Activated CD4-positive, alpha-beta memory T cell treated with anti-CD3 and anti-CD28 coated beads for 36 hours (primary cell): ENCODE results near the gene PPM1N. TPM values are rescaled to one million over a fixed set of nuclear protein-coding genes. Genes with fewer than 3 reads are reported as not detected.
A peak's percentile ranks its signal among the peaks of the same experiment; 100 is the strongest.

Experiments
- CTCF ChIA-PET: fragments of 350-600 bp; sonication (Branson Sonifier 250); formaldehyde crosslinking; loops from one replicate; lab custom pipeline; 2021; ENCODE audit warnings: antibody characterized with exemption, inconsistent platforms; lab: Charles Lee
- POLR2A ChIA-PET: fragments of 350-600 bp; sonication (Branson Sonifier 250); formaldehyde crosslinking; loops from one replicate; lab custom pipeline; 2021; ENCODE audit warnings: antibody characterized with exemption; lab: Charles Lee
- DNase-seq: peaks from one replicate; pipeline ENCODE4 v3.0.0-alpha.2; 2020
- H3K27ac Mint-ChIP-seq: one replicate; pipeline ENCODE4 v1.8.0; 2021; ENCODE audit warnings: mixed read lengths
- H3K27me3 Mint-ChIP-seq: one replicate; pipeline ENCODE4 v1.8.0; 2021; ENCODE audit warnings: mixed read lengths
- H3K36me3 Mint-ChIP-seq: one replicate; pipeline ENCODE4 v1.8.0; 2021; ENCODE audit warnings: mixed read lengths
- H3K4me1 Mint-ChIP-seq: one replicate; pipeline ENCODE4 v1.8.0; 2021; ENCODE audit warnings: low read depth, mixed read lengths
- H3K4me3 Mint-ChIP-seq: one replicate; pipeline ENCODE4 v1.8.0; 2021; ENCODE audit warnings: mild to moderate bottlenecking, mixed read lengths
- H3K9me3 Mint-ChIP-seq: one replicate; pipeline ENCODE4 v1.8.0; 2021; ENCODE audit warnings: mixed read lengths
- intact Hi-C: fragments of 100-400 bp; cut with micrococcal nuclease; formaldehyde crosslinking; loops from one replicate; pipeline ENCODE4 v1.15.1; 2023
- total RNA-seq, 2 experiments: library from RNA; stranded (reverse); gene quantifications; one replicate each; pipeline ENCODE4 v1.2.3, GENCODE V29; 2021

Gene PPM1N
- total RNA-seq: 1 to 10 TPM; 3.5 to 3.6 TPM

GRCh38 chr19:45498411-45499195, at the start of gene PPM1N:
Gene PPM1N, plus strand, starts transcription at chr19:45498443. Its CDS starts 30 bp downstream, at chr19:45498473.
- peak within 1 kb of the TSS; percentile 65 for H3K4me3 Mint-ChIP-seq
- intact Hi-C loops: loop anchor here (5.0 to 10.0 kb wide), 2 partner anchors 324 to 364 kb away; partner anchors contain the start of genes BLOC1S3, FOXA3, SYMPK and TRAPPC6A
- H3K4me1 Mint-ChIP-seq: peaks cover 26% of the 10 kb centered on the region
- H3K9me3 Mint-ChIP-seq: no peaks in the 10 kb centered on the region
- DNase-seq: peak; percentile 67
- peak within 1 kb of the TSS; percentile 34 for H3K27ac Mint-ChIP-seq
- H3K27me3 Mint-ChIP-seq: peaks cover 17% of the 10 kb centered on the region
- CTCF ChIA-PET: interaction anchor here (0.6 to 6.2 kb wide), 7 partner anchors 8 to 155 kb away, joined by 3 to 84 read pairs (median 4); no protein-coding TSS in a partner anchor
- POLR2A ChIA-PET: interaction anchor here (0.6 to 1.3 kb wide), 2 partner anchors 13 to 144 kb away, joined by 3 read pairs; no protein-coding TSS in a partner anchor
- no peaks in the 10 kb centered on the region for H3K36me3 Mint-ChIP-seq

- DNase-seq: no peak
- H3K36me3 Mint-ChIP-seq: peaks cover 4% of the 10 kb centered on the region
- POLR2A ChIA-PET: interaction anchor here (1.8 to 2.1 kb wide), 2 partner anchors 19 to 21 kb away, joined by 7 to 11 read pairs; partner anchors contain the start of gene FOSB
- H3K27ac Mint-ChIP-seq: peak overlapping the region; percentile 77
- peaks cover 2% of the 10 kb centered on the region for H3K9me3 Mint-ChIP-seq
- peaks cover 51% of the 10 kb centered on the region for H3K4me1 Mint-ChIP-seq
- intact Hi-C loops: no loop called here
- H3K27me3 Mint-ChIP-seq: no peaks in the 10 kb centered on the region
- CTCF ChIA-PET: interaction anchor here (1.0 to 4.4 kb wide), 5 partner anchors 10 to 245 kb away, joined by 3 to 41 read pairs (median 12); no protein-coding TSS in a partner anchor
- peak overlapping the region; percentile 57 for H3K4me3 Mint-ChIP-seq
Observed at GRCh38 chr19:45448887-45449299, 49.4 kb upstream of the PPM1N start.

- Mint-ChIP-seq H3K27me3 (no peaks in the 10 kb centered on the region), H3K27ac (peak overlapping the region; percentile 93), H3K9me3 (peaks cover 2% of the 10 kb centered on the region), H3K4me1 (peaks cover 44% of the 10 kb centered on the region), H3K36me3 (peaks cover 4% of the 10 kb centered on the region), H3K4me3 (peak overlapping the region; percentile 95)
- DNase-seq: no peak
- ChIA-PET CTCF (interaction anchor here (1.0 to 4.4 kb wide), 5 partner anchors 11 to 244 kb away, joined by 3 to 41 read pairs (median 12); no protein-coding TSS in a partner anchor), POLR2A (interaction anchor here (1.2 to 2.1 kb wide), 4 partner anchors 10 to 29 kb away, joined by 3 to 11 read pairs (median 8); partner anchors contain the start of gene FOSB)
- intact Hi-C loops: loop anchor here (1.0 kb wide), 3 partner anchors 17 to 218 kb away; partner anchors contain the start of genes FOSB and GIPR
Observed at GRCh38 chr19:45450012-45450333, 48.3 kb upstream of the PPM1N start.

- peaks cover 49% of the 10 kb centered on the region for H3K4me1 Mint-ChIP-seq
- DNase-seq: peak; percentile 67
- H3K36me3 Mint-ChIP-seq: peaks cover 4% of the 10 kb centered on the region
- peaks cover 2% of the 10 kb centered on the region for H3K9me3 Mint-ChIP-seq
- POLR2A ChIA-PET: interaction anchor here (0.6 to 2.1 kb wide), 5 partner anchors 16 to 181 kb away, joined by 3 to 18 read pairs (median 3); partner anchors contain the start of gene FOSB
- no peaks in the 10 kb centered on the region for H3K27me3 Mint-ChIP-seq
- intact Hi-C loops: no loop called here
- peak overlapping the region; percentile 70 for H3K27ac Mint-ChIP-seq
- peak overlapping the region; percentile 72 for H3K4me3 Mint-ChIP-seq
- CTCF ChIA-PET: interaction anchor here (0.6 to 2.0 kb wide), 4 partner anchors 11 to 34 kb away, joined by 3 to 11 read pairs (median 4); no protein-coding TSS in a partner anchor
Observed at GRCh38 chr19:45451131-45451849, 47.0 kb upstream of the PPM1N start.

GRCh38 chr19:45451850-45452387, 46.3 kb upstream of the PPM1N start:
- CTCF ChIA-PET: interaction anchor here (0.9 to 2.0 kb wide), 4 partner anchors 12 to 34 kb away, joined by 3 to 11 read pairs (median 5); no protein-coding TSS in a partner anchor
- intact Hi-C loops: no loop called here
- DNase-seq: no peak
- H3K4me1 Mint-ChIP-seq: peaks cover 49% of the 10 kb centered on the region
- no peaks in the 10 kb centered on the region for H3K27me3 Mint-ChIP-seq
- peak overlapping the region; percentile 70 for H3K27ac Mint-ChIP-seq
- POLR2A ChIA-PET: interaction anchor here (1.0 to 2.1 kb wide), 4 partner anchors 16 to 28 kb away, joined by 3 to 18 read pairs (median 6); partner anchors contain the start of gene FOSB
- H3K4me3 Mint-ChIP-seq: peak overlapping the region; percentile 72
- H3K36me3 Mint-ChIP-seq: peaks cover 4% of the 10 kb centered on the region
- H3K9me3 Mint-ChIP-seq: peaks cover 2% of the 10 kb centered on the region

- DNase-seq: peak; percentile 84
- Mint-ChIP-seq H3K4me3 (no peak overlapping the region), H3K27ac (peak overlapping the region; percentile 56), H3K9me3 (peaks cover 2% of the 10 kb centered on the region), H3K36me3 (no peaks in the 10 kb centered on the region), H3K4me1 (peaks cover 29% of the 10 kb centered on the region), H3K27me3 (no peaks in the 10 kb centered on the region)
- POLR2A ChIA-PET: interaction anchor here (0.6 to 2.5 kb wide), 4 partner anchors 10 to 53 kb away, joined by 3 to 18 read pairs (median 4); partner anchors contain the start of gene FOSB
- intact Hi-C loops: no loop called here
- CTCF ChIA-PET: interaction anchor here (0.6 to 3.3 kb wide), 9 partner anchors 10 to 1402 kb away, joined by 3 to 18 read pairs (median 3); partner anchors contain the start of gene FOSB
Observed at GRCh38 chr19:45455707-45456499, 42.3 kb upstream of the PPM1N start.

GRCh38 chr19:45456500-45456815, 41.8 kb upstream of the PPM1N start:
- POLR2A ChIA-PET: interaction anchor here (0.6 to 2.5 kb wide), 4 partner anchors 9 to 53 kb away, joined by 3 to 18 read pairs (median 4); partner anchors contain the start of gene FOSB

GRCh38 chr19:45457776-45458175, 40.5 kb upstream of the PPM1N start:
- Mint-ChIP-seq H3K4me3 (no peak overlapping the region), H3K27ac (no peak overlapping the region), H3K36me3 (no peaks in the 10 kb centered on the region), H3K27me3 (no peaks in the 10 kb centered on the region), H3K9me3 (no peaks in the 10 kb centered on the region), H3K4me1 (peaks cover 14% of the 10 kb centered on the region)
- DNase-seq: no peak
- CTCF ChIA-PET: no interaction called here
- intact Hi-C loops: no loop called here
- POLR2A ChIA-PET: no interaction called here

More at GRCh38 chr19:45456500-45456815, 41.8 kb upstream of the PPM1N start:
- H3K4me3 Mint-ChIP-seq: no peak overlapping the region
- no peaks in the 10 kb centered on the region for H3K27me3 Mint-ChIP-seq
- no peaks in the 10 kb centered on the region for H3K36me3 Mint-ChIP-seq
- H3K9me3 Mint-ChIP-seq: peaks cover 2% of the 10 kb centered on the region
- CTCF ChIA-PET: interaction anchor here (0.6 to 3.3 kb wide), 7 partner anchors 10 to 1402 kb away, joined by 3 to 18 read pairs (median 3); partner anchors contain the start of gene FOSB
- intact Hi-C loops: no loop called here
- H3K4me1 Mint-ChIP-seq: peaks cover 24% of the 10 kb centered on the region
- H3K27ac Mint-ChIP-seq: peak overlapping the region; percentile 23
- DNase-seq: no peak

- H3K27me3 Mint-ChIP-seq: no peaks in the 10 kb centered on the region
- intact Hi-C loops: no loop called here
- H3K27ac Mint-ChIP-seq: peak overlapping the region; percentile 42
- ChIA-PET CTCF (interaction anchor here (1.1 to 1.2 kb wide), 2 partner anchors 22 to 25 kb away, joined by 3 read pairs; no protein-coding TSS in a partner anchor), POLR2A (no interaction called here)
- H3K9me3 Mint-ChIP-seq: no peaks in the 10 kb centered on the region
- H3K36me3 Mint-ChIP-seq: no peaks in the 10 kb centered on the region
- peaks cover 7% of the 10 kb centered on the region for H3K4me1 Mint-ChIP-seq
- no peak overlapping the region for H3K4me3 Mint-ChIP-seq
- DNase-seq: no peak
Observed at GRCh38 chr19:45460807-45461347, 37.4 kb upstream of the PPM1N start.

GRCh38 chr19:45462174-45462573, 36.1 kb upstream of the PPM1N start:
- H3K27ac Mint-ChIP-seq: no peak overlapping the region
- H3K36me3 Mint-ChIP-seq: no peaks in the 10 kb centered on the region
- intact Hi-C loops: no loop called here
- H3K27me3 Mint-ChIP-seq: peaks cover 1% of the 10 kb centered on the region
- POLR2A ChIA-PET: no interaction called here
- DNase-seq: no peak
- H3K4me3 Mint-ChIP-seq: no peak overlapping the region
- no peaks in the 10 kb centered on the region for H3K9me3 Mint-ChIP-seq
- CTCF ChIA-PET: interaction anchor here (0.7 to 1.0 kb wide), 5 partner anchors 11 to 58 kb away, joined by 3 to 6 read pairs (median 5); no protein-coding TSS in a partner anchor
- H3K4me1 Mint-ChIP-seq: peaks cover 3% of the 10 kb centered on the region
